HG03442 (cell line): ENCODE data around the gene PROKR1.
A peak's percentile ranks its signal among the peaks of the same experiment; 100 is the strongest.
"Not testable (repeated sequence)": the region's sequence is repeated elsewhere in the genome, so short reads cannot be mapped to it uniquely, and the experiment has no call there.

Experiments
- ATAC-seq: cut with Tn5 transposase; IDR thresholded peaks from one replicate; pipeline ENCODE4 v1.9.1; 2021; ENCODE audit warnings: mild to moderate bottlenecking, moderate library complexity; ENCODE audit not compliant: unreplicated experiment

Gene PROKR1

GRCh38 chr2:68653538-68653982, 10.2 kb downstream of the PROKR1 start:
- ATAC-seq = peak; percentile 87

GRCh38 chr2:68658266-68658665, 14.9 kb downstream of the PROKR1 start:
- no peak for ATAC-seq

- no peak for ATAC-seq
Observed at GRCh38 chr2:68659081-68659480, 15.7 kb downstream of the PROKR1 start.

- ATAC-seq = no peak
Observed at GRCh38 chr2:68660658-68661057, 17.3 kb downstream of the PROKR1 start.

GRCh38 chr2:68662466-68662865, 19.1 kb downstream of the PROKR1 start:
- ATAC-seq = no peak

- no peak for ATAC-seq
Observed at GRCh38 chr2:68663371-68664156, 20.2 kb downstream of the PROKR1 start.

GRCh38 chr2:68667371-68667770, 24.0 kb downstream of the PROKR1 start:
- ATAC-seq = no peak

GRCh38 chr2:68669651-68670050, 26.3 kb downstream of the PROKR1 start:
- no peak for ATAC-seq

GRCh38 chr2:68671961-68672360, 28.6 kb downstream of the PROKR1 start:
- ATAC-seq = no peak

GRCh38 chr2:68673631-68674030, 30.3 kb downstream of the PROKR1 start:
- ATAC-seq = no peak

GRCh38 chr2:68675470-68675869, 32.1 kb downstream of the PROKR1 start:
- ATAC-seq = no peak

- ATAC-seq = not testable (repeated sequence)
Observed at GRCh38 chr2:68677837-68678236, 34.5 kb downstream of the PROKR1 start.

- not testable (repeated sequence) for ATAC-seq
Observed at GRCh38 chr2:68679166-68679916, 36.0 kb downstream of the PROKR1 start.

- ATAC-seq = not testable (repeated sequence)
Observed at GRCh38 chr2:68679917-68680267, 36.5 kb downstream of the PROKR1 start.

GRCh38 chr2:68684197-68684596, 40.8 kb downstream of the PROKR1 start:
- ATAC-seq = no peak

- no peak for ATAC-seq
Observed at GRCh38 chr2:68686178-68686577, 42.8 kb downstream of the PROKR1 start.

GRCh38 chr2:68687018-68687417, 43.6 kb downstream of the PROKR1 start:
- ATAC-seq = no peak

- peak; percentile 90 for ATAC-seq
Observed at GRCh38 chr2:68689553-68690537, 46.5 kb downstream of the PROKR1 start.

- ATAC-seq = no peak
Observed at GRCh38 chr2:68690851-68691250, 47.5 kb downstream of the PROKR1 start.

- ATAC-seq = no peak
Observed at GRCh38 chr2:68692511-68692910, 49.1 kb downstream of the PROKR1 start.

- ATAC-seq = no peak
Observed at GRCh38 chr2:68693951-68694350, 50.6 kb downstream of the PROKR1 start.
